ENCODE measurements around the gene ADARB1.

Gene ADARB1

DNA sequence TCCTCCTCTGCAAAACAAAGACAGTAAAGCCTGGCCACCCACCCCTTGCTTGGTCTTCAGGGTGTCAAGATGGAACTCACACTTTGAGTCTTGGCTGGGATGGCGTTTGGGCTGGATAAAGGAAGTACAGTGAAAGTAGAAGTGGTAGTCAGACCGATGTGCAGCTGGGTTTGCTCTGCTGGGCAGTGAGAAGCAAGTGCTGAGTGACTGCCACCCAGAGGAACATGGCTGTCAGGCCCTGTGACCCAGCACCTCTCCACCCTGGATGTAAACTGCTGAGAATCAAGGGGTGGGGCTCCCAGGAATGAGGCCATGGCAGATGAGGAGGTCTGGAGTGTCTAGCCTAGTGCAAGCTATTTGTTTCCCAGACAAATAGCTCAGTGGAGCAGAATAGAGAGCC is 162.1 kb downstream of the ADARB1 start:
- no peak for DNase-seq

- no peak for DNase-seq
These were observed 163.0 kb downstream of the ADARB1 start for GRCh38 chr21:45237401-45237800.

DNA sequence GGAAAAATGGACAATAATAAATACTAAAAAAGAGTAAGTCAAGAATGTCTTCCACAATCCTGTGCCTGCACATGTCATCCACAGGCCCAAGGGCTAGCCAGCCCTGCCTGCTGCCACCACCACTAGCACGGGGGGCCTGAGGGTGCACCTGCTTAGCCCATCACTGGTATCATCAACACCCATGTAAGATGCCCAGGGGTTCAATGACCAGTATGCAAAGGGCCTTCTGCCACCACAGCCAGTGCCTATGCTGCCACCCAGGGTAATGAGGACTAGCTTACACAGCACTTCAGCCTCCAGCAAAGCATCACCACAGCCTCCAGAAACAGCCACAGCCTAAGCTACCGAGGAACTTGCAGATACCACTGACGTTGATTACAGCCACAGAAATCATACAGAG is 167.0 kb downstream of the ADARB1 start:
- DNase-seq: no peak

GRCh38 chr21:45243603-45244002 is 169.2 kb downstream of the ADARB1 start:
- no peak for DNase-seq

DNA sequence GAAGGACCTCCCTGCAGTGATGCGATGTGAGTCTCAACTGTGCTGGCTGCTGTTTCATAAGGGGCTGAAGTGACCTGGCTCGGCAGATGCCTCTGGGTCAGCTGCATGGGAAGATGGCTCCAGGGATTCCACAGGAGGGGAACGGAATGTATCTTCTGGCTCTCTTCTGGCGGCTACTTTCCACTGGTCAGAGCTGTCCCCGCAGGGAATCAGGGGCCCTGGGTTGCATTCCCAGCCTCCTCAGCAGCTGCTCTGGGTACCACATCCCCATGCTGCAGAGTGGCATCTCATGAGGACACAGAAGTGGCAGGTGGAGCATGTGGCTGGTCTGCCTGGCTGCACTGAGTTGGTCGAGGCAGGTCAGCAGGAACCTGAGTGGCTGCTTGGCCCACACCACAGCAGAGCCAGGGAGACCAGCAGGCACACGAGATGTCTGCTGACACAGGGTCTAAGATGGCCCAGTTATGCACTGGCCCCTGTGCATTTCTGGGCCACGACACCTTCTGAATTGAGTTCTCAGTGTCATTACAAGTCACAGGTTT is 170.5 kb downstream of the ADARB1 start:
- DNase-seq: no peak

- DNase-seq: no peak
These were observed 172.3 kb downstream of the ADARB1 start for GRCh38 chr21:45246386-45247320.

GRCh38 chr21:45248301-45248892 is 174.0 kb downstream of the ADARB1 start:
- peak; percentile 81 for DNase-seq

DNA sequence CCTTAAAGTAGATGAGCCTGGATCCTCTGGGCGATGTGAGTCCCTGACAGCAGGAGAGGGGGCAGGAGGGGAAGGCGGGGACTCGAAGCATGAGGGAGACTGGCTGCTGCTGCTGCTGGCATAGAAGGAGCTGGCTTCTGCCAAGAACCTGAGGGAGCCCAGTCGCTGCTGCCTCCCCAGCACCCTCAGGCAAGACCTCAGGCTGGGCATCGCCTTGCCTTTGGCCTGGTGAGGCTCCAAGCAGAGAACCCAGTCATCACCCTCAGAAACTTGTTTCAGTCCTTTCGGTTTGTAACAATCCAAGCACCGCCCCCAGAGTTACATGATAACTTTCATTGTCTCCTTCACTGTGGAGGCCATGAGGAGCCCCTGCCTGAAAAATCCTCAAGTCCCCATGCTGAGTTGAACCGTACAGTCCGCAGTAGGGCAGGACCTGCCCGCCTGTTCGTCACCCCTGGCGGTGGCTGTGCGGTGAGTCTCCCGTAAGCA is 174.6 kb downstream of the ADARB1 start:
- no peak for DNase-seq

DNA sequence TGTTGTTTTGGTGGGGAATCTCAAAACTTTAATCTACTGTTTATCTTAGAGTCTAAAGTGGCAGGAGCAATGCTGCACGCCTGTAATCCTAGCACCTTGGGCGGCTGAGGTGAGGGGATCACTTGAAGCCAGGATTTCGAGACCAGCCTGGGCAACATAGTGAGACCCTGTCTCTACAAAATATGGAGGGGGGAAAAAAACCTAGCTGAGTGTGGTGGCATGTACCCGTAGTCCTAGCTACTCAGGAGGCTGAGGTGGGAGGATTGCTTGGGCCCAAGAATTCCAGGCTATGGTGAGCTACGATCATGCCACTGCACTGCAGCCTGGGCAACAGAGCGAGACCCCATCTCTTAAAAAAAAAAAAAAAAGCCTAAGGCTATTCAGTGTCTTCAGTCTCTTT is 175.2 kb downstream of the ADARB1 start:
- no peak for DNase-seq

- DNase-seq: no peak
These were observed 175.9 kb downstream of the ADARB1 start for GRCh38 chr21:45250272-45250671.

GRCh38 chr21:45250914-45251634 is 176.7 kb downstream of the ADARB1 start:
- no peak for DNase-seq

GRCh38 chr21:45251635-45252447 is 177.5 kb downstream of the ADARB1 start:
- no peak for DNase-seq

DNA sequence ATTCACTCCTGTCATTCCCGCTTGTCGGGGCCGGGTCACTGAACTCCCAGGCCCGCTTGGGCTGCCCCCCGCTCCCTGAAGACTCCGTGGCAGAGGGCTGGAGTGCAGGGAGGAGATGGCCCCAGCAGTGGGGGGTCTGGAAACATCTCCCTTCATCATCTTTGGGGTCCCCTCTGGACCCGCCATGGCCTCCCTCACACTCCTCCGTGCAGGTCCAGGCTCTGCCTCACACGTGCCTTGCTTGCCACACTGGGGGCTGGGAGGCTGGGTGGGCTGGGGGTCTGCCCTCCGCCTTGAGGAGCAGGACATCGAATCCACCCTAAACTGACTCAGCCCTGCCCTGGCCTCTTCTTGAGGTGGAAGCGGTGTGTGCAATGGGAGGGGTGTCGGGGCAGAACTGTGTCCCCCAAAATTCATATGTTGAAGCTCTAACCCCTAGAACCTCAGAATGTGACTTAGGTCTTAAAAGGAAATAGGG is 178.1 kb downstream of the ADARB1 start:
- DNase-seq: no peak

DNA sequence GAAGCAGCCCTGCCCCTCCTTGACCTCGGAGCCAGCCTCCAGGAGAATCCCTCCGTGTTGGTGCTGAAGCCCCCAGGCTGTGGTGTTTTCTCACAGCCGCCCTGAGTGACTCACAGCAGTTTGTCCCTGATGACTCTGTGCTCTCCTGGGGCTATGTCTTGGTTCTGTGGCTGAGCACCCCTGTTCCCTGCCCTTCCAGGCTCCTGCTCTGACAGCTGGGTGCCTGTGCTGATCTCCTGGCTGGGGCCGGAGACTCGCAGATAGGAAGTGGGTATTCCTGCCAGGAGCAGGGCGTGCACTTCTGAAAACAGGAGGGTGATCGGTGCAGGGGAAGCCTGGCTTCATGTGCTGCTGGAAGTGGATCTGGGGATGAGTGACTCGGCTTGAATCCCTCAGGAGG is 178.8 kb downstream of the ADARB1 start:
- DNase-seq: no peak

- DNase-seq: no peak
These were observed 179.5 kb downstream of the ADARB1 start for GRCh38 chr21:45253633-45254459.

DNA sequence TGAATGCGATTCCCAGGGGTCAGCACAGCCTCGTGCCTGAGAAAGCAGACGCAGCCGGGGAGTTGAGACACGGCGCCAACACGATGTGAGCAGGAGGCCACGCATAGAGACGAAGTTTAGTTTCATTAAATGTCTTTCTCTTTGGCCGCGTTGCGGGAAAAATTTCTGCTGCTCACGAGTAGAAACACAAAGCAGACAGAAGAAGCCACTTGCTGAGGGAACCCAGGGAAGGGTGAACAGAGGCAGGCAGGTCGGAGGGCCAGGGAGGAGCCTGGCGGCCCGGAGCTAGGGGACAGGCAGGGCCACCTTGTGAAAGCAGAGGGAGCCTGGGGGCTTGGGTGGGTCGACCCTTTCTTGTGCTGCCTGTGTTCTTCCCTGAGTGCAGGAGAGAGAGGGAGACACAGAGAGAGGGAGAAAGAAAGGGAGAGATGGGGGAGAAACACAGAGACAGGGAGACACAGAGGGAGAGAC is 180.1 kb downstream of the ADARB1 start:
- no peak for DNase-seq

DNA sequence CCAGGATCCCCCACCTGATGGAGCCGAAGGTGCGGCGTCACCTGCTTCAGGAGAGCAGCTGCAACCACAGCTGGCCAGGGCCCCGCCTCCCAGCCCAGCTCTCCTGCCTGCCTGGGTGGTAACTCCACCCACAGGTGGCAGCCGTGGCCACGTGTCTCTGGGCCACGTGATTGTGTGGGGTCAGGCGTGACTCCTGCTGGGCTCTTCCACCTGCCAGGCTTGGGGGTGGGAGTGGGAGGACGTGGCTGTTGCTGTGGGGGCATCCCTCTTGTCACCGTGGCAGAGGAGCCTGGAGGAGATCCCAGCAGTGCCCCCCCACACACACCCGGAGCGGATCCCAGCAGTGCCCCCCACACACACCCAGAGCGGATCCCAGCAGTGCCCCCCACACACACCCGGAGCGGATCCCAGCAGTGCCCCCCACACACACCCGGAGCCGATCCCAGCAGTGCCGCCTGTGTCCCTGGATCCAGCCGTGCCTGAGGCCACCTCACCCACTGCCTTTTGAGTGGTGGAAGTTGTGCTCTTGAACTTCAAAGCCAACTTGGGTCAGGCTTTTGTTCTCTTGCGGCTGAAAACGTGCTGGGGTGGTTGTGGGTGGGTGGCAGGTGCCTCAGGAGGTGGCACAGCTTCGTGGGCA is 181.1 kb downstream of the ADARB1 start:
- DNase-seq: peak; percentile 93

GRCh38 chr21:45256021-45256911 is 181.9 kb downstream of the ADARB1 start:
- DNase-seq: peak; percentile 26

- no peak for DNase-seq
These were observed 182.7 kb downstream of the ADARB1 start for GRCh38 chr21:45256912-45257672.
